ENCODE data around the gene ARPC1A.

The ARPC1A gene

DNA sequence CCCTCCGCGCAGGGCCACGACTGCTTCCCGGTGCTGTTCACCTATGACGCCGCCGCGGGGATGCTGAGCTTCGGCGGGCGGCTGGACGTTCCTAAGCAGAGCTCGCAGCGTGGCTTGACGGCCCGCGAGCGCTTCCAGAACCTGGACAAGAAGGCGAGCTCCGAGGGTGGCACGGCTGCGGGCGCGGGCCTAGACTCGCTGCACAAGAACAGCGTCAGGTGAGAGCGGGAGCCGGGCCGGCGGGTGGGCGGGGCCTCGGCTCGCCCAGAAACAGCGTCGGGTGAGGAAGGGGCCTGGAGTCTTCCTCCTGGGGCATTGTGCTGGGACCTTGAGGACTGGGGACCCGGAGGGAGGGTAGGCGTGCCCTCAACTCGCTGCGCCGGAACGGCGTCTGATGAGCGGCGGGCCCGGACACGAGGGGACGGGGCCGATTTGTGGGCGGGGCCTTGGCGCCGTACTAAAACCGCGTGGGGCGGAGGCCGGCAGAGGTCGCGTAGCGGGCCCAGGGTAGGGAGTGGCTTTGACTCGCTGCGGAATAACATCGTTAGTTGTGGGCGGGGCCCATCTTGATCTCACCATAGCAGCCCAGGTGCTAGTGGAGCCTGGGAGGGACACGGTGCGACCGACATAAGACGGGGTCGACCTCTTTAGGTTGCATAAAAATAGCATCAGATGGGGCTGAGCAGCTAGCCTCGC, 67.1 kb downstream of the ARPC1A start:
- TF ChIP-seq TAF1 (IDR thresholded peaks at IDR 0.05; ENCODE audit: borderline replicate concordance, insufficient read depth, low read length) (no peak), FOXP2 (optimal IDR thresholded peaks at IDR 0.05; ENCODE audit: borderline replicate concordance, extremely low read depth, extremely low read length, insufficient read depth) (peak; percentile 72), SIN3A (IDR thresholded peaks at IDR 0.05; ENCODE audit: borderline replicate concordance, insufficient read depth, low read length) (0 out of 2 replicates have a peak, but pooled peaks have one; percentile 53), POLR2AphosphoS5 (IDR thresholded peaks at IDR 0.05; ENCODE audit: low read depth, low read length) (peak; percentile 70)

- TF ChIP-seq SIN3A (IDR thresholded peaks at IDR 0.05; ENCODE audit: borderline replicate concordance, insufficient read depth, low read length) (0 out of 2 replicates have a peak, but pooled peaks have one; percentile 7), REST (IDR thresholded peaks at IDR 0.05; ENCODE audit: insufficient read depth in 1 of 2, low read depth in 2 of 2, low read length in 2 of 2) (no peak)
Measured at GRCh38 chr7:99393355-99394187, 67.9 kb downstream of the ARPC1A start.

GRCh38 chr7:99394188-99394502, 68.4 kb downstream of the ARPC1A start:
- TF ChIP-seq SIN3A (IDR thresholded peaks at IDR 0.05; ENCODE audit: borderline replicate concordance, insufficient read depth, low read length) (no peak), FOXP2 (optimal IDR thresholded peaks at IDR 0.05; ENCODE audit: borderline replicate concordance, extremely low read depth, extremely low read length, insufficient read depth) (no peak), REST (IDR thresholded peaks at IDR 0.05; ENCODE audit: insufficient read depth in 1 of 2, low read depth in 2 of 2, low read length in 2 of 2) (no peak), TAF1 (IDR thresholded peaks at IDR 0.05; ENCODE audit: borderline replicate concordance, insufficient read depth, low read length) (no peak), POLR2AphosphoS5 (IDR thresholded peaks at IDR 0.05; ENCODE audit: low read depth, low read length) (no peak; the same call in 1 of the 2 replicates)

DNA sequence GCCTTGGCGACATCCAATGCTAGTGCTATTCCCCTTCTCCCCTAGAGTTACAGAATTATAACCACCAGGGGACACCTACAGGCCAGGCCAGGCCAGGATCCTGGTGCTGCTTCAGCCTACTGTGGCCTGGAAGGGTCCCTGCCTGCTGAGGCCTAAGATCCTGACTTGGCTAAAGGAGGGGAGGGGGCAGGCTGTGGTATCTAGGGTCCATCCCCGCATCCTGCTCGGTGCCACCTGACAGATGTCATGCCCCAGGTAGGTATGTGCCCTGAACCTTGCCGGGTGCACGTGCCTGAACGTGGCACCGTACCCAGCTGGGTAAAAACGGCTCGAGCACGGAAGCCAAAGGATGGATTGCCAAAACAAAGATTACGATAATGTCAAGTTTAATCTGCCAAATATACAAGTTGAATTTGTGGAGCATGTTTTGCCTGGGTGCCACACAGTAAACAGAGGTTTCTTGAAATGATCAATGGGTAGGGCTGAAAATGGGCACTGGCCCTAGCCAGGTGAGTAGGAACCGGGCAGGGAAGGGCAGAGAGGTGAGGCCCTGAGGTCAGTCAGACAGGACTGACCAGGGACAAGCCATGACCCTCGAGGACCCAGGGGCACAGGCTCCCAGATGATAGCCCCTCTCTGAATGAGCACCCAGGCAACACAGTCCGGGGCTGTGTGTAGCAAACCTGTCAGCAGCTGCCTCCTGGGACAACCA, 70.1 kb downstream of the ARPC1A start:
- TF ChIP-seq SIN3A (IDR thresholded peaks at IDR 0.05; ENCODE audit: borderline replicate concordance, insufficient read depth, low read length) = no peak
- no peak for TF ChIP-seq TAF1 (IDR thresholded peaks at IDR 0.05; ENCODE audit: borderline replicate concordance, insufficient read depth, low read length)
- no peak for TF ChIP-seq POLR2AphosphoS5 (IDR thresholded peaks at IDR 0.05; ENCODE audit: low read depth, low read length)
- TF ChIP-seq REST (IDR thresholded peaks at IDR 0.05; ENCODE audit: insufficient read depth in 1 of 2, low read depth in 2 of 2, low read length in 2 of 2) = no peak
- no peak for TF ChIP-seq FOXP2 (optimal IDR thresholded peaks at IDR 0.05; ENCODE audit: borderline replicate concordance, extremely low read depth, extremely low read length, insufficient read depth)

GRCh38 chr7:99396418-99397296, 71.0 kb downstream of the ARPC1A start:
- TF ChIP-seq POLR2AphosphoS5 (IDR thresholded peaks at IDR 0.05; ENCODE audit: low read depth, low read length) (peak; percentile 51), SIN3A (IDR thresholded peaks at IDR 0.05; ENCODE audit: borderline replicate concordance, insufficient read depth, low read length) (no peak), TAF1 (IDR thresholded peaks at IDR 0.05; ENCODE audit: borderline replicate concordance, insufficient read depth, low read length) (no peak), FOXP2 (optimal IDR thresholded peaks at IDR 0.05; ENCODE audit: borderline replicate concordance, extremely low read depth, extremely low read length, insufficient read depth) (no peak), REST (IDR thresholded peaks at IDR 0.05; ENCODE audit: insufficient read depth in 1 of 2, low read depth in 2 of 2, low read length in 2 of 2) (no peak)
